GM19023 (cell line): Measurements from ENCODE around the gene S100A5.
A peak's percentile ranks its signal among the peaks of the same experiment; 100 is the strongest.
"Not testable (repeated sequence)": the region's sequence is repeated elsewhere in the genome, so short reads cannot be mapped to it uniquely, and the experiment has no call there.

ENCODE experiments used
- ATAC-seq: cut with Tn5 transposase; IDR thresholded peaks from one replicate; pipeline ENCODE4 v1.9.1; 2021; ENCODE audit warnings: mild to moderate bottlenecking, moderate library complexity; ENCODE audit not compliant: unreplicated experiment

The S100A5 gene

GRCh38 chr1:153540394-153541361 lies at the start of gene S100A5:
TSS of gene S100A5 (minus strand) at chr1:153540934. CDS start at chr1:153540191, 743 bp downstream.
- no peak for ATAC-seq

- no peak for ATAC-seq
Observed at GRCh38 chr1:153588482-153588881, 47.7 kb upstream of the S100A5 start.

GRCh38 chr1:153588033-153588432 lies 47.3 kb upstream of the S100A5 start:
- ATAC-seq, result not testable (repeated sequence)

GRCh38 chr1:153587314-153587713 lies 46.6 kb upstream of the S100A5 start:
- no peak for ATAC-seq

- no peak for ATAC-seq
Observed at GRCh38 chr1:153586347-153586746, 45.6 kb upstream of the S100A5 start.

- no peak for ATAC-seq
Observed at GRCh38 chr1:153585006-153585405, 44.3 kb upstream of the S100A5 start.

- no peak for ATAC-seq
Observed at GRCh38 chr1:153583976-153584375, 43.2 kb upstream of the S100A5 start.

- not testable (repeated sequence) for ATAC-seq
Observed at GRCh38 chr1:153583514-153583913, 42.8 kb upstream of the S100A5 start.

GRCh38 chr1:153582836-153583235 lies 42.1 kb upstream of the S100A5 start:
- ATAC-seq, result not testable (repeated sequence)

- ATAC-seq, result no peak
Observed at GRCh38 chr1:153578936-153579335, 38.2 kb upstream of the S100A5 start.

GRCh38 chr1:153578490-153578889 lies 37.8 kb upstream of the S100A5 start:
- ATAC-seq, result no peak

GRCh38 chr1:153577624-153578051 lies 36.9 kb upstream of the S100A5 start:
- ATAC-seq, result no peak

- ATAC-seq, result no peak
Observed at GRCh38 chr1:153577138-153577537, 36.4 kb upstream of the S100A5 start.

- not testable (repeated sequence) for ATAC-seq
Observed at GRCh38 chr1:153575497-153575896, 34.8 kb upstream of the S100A5 start.

- not testable (repeated sequence) for ATAC-seq
Observed at GRCh38 chr1:153575081-153575491, 34.4 kb upstream of the S100A5 start.

- ATAC-seq, result no peak
Observed at GRCh38 chr1:153573351-153573750, 32.6 kb upstream of the S100A5 start.

GRCh38 chr1:153572569-153573015 lies 31.9 kb upstream of the S100A5 start:
- ATAC-seq, result peak; percentile 54

- no peak for ATAC-seq
Observed at GRCh38 chr1:153571706-153572105, 31.0 kb upstream of the S100A5 start.

GRCh38 chr1:153570874-153571273 lies 30.1 kb upstream of the S100A5 start:
- no peak for ATAC-seq

GRCh38 chr1:153569465-153569864 lies 28.7 kb upstream of the S100A5 start:
- ATAC-seq, result no peak

GRCh38 chr1:153568367-153569099 lies 27.8 kb upstream of the S100A5 start:
- no peak for ATAC-seq
